GM12892 (cell line): ENCODE data around the gene NAV2.

Experiments
- POLR2A ChIP-seq: IDR thresholded peaks from 2 replicates; pipeline ENCODE4 v1.6.1; 2011; ENCODE audit warnings: low read depth, low read length, control low read depth
- POLR2AphosphoS5 ChIP-seq: IDR thresholded peaks from 2 replicates; pipeline ENCODE4 v1.6.1; 2011; ENCODE audit warnings: low read depth, low read length, control low read depth
- TAF1 ChIP-seq: IDR thresholded peaks from 2 replicates; pipeline ENCODE4 v1.6.1; 2011; ENCODE audit warnings: low read depth, mild to moderate bottlenecking, control low read depth, low read length, borderline replicate concordance

DNA sequence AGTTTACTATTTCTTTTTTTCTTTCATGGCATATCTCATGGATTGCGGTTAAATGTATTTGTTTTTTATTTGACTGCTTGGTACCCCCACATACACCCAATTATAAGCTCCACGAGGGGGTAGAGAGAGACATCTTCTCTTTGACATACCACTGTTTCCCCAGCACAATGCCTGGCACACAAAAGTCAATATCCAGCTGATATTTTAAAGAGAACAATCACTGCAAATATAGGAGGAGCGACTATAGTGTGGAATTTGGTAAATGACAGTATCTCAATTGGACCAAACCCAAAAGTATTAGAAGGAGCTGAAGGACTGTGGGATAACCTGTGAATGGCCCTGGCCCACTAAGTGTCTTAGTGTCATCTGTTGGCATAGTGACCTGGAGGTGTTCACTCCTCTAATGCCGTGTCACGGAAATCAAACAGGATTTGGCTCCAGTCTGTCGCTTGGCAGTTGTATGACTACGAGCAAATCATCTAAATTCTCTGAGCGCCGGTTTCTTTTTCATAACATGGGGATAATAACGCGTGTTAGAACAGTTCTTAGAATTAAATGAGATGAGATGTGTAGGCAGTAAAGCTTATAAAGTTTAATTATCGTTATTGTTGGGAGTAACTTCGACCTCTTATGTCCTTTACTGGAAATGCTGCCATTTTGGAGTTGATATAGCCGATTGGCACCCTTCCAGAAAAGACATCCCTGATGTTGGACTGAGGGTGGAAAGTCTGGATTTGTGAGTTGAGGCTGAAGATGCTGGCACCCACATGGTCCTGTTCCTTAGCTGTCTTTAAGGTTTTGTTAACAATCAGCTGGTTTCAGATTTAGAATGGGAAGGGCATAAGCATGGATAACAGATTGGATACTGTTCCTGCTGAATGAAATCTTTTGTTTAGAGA, 303.1 kb downstream of the NAV2 start:
- TF ChIP-seq TAF1 (no peak), POLR2A (no peak), POLR2AphosphoS5 (no peak)
